ENCODE measurements around the gene KIAA1191. TPM values are rescaled to one million over a fixed set of nuclear protein-coding genes. Genes with fewer than 3 reads are reported as not detected.

Gene KIAA1191
- total and polyA plus RNA-seq, 9 of the 15 experiments (the other 6 are each of a cell fraction or from before 2014, with no cell fraction given), result 31.0 to 80.2 (median 45.7) TPM

DNA sequence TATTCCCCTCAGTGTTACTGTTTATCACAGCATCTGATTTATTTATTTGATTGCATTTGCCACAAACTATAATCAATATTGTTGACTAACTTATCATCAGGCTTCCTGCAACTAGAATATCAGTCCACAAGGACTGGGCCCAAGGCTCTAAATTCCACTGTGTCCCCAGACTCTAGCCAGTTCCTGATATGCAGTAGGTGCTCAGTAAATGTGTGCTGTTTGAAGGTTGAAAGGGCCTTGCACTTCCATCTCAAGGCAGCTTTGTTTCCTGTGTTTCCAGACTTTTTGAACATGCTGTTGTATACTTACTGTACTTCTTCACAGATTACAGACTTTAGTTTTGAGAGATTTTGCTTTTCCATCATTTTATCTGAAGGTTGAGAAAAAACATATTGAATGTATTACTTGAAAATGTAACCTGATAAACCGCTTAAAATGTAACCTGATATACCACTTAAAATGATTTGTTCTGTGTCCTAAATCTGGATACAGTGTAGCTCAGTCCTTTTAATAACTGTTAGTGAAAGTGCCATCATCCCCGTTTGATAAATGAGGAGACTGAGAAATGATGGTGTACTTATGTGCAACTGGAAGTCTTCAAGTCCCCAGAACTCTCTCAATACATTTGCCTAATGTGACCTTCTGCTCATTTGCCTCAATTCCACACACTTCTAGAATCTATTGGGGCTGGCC, 18.7 kb downstream of the KIAA1191 start:
- no TSS peak for BruUV-seq (replicated peaks)
- DNase-seq (ENCODE audit: extremely low read depth in 1 of 4, low spot score in 3 of 4), result no peak
- TF ChIP-seq KDM4B (IDR thresholded peaks at IDR 0.05; ENCODE audit: borderline replicate concordance in 2 of 2, low read depth in 1 of 2) (no peak), HOXB6 (CRISPR knock-in tag; IDR thresholded peaks at IDR 0.05; ENCODE audit: borderline replicate concordance) (no peak), ZBTB17 (CRISPR knock-in tag; IDR thresholded peaks at IDR 0.05) (no peak), OTX1 (CRISPR knock-in tag; IDR thresholded peaks at IDR 0.05) (no peak), DACH1 (IDR thresholded peaks at IDR 0.05; ENCODE audit: partially characterized antibody) (no peak), FOXK2 (conservative IDR thresholded peaks at IDR 0.05 in 1 of 2, IDR thresholded peaks at IDR 0.05 in 1 of 2; ENCODE audit: low read depth in 2 of 2) (no peak), SRSF3 (IDR thresholded peaks at IDR 0.05; ENCODE audit: insufficient read depth, low read length) (no peak), TAF7 (tag; IDR thresholded peaks at IDR 0.05) (no peak)
- TF ChIP-seq, protein P1, sequence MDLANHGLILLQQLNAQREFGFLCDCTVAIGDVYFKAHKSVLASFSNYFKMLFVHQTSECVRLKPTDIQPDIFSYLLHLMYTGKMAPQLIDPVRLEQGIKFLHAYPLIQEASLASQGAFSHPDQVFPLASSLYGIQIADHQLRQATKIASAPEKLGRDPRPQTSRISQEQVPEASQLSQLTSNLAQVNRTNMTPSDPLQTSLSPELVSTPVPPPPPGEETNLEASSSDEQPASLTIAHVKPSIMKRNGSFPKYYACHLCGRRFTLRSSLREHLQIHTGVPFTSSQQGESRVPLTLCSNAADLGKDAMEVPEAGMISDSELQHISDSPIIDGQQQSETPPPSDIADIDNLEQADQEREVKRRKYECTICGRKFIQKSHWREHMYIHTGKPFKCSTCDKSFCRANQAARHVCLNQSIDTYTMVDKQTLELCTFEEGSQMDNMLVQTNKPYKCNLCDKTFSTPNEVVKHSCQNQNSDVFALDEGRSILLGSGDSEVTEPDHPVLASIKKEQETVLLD (IDR thresholded peaks at IDR 0.05), result no peak
- TF ChIP-seq, protein P2, sequence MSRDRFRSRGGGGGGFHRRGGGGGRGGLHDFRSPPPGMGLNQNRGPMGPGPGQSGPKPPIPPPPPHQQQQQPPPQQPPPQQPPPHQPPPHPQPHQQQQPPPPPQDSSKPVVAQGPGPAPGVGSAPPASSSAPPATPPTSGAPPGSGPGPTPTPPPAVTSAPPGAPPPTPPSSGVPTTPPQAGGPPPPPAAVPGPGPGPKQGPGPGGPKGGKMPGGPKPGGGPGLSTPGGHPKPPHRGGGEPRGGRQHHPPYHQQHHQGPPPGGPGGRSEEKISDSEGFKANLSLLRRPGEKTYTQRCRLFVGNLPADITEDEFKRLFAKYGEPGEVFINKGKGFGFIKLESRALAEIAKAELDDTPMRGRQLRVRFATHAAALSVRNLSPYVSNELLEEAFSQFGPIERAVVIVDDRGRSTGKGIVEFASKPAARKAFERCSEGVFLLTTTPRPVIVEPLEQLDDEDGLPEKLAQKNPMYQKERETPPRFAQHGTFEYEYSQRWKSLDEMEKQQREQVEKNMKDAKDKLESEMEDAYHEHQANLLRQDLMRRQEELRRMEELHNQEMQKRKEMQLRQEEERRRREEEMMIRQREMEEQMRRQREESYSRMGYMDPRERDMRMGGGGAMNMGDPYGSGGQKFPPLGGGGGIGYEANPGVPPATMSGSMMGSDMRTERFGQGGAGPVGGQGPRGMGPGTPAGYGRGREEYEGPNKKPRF (IDR thresholded peaks at IDR 0.05; ENCODE audit: low read depth, low read length), result no peak
- TF ChIP-seq, protein P3, sequence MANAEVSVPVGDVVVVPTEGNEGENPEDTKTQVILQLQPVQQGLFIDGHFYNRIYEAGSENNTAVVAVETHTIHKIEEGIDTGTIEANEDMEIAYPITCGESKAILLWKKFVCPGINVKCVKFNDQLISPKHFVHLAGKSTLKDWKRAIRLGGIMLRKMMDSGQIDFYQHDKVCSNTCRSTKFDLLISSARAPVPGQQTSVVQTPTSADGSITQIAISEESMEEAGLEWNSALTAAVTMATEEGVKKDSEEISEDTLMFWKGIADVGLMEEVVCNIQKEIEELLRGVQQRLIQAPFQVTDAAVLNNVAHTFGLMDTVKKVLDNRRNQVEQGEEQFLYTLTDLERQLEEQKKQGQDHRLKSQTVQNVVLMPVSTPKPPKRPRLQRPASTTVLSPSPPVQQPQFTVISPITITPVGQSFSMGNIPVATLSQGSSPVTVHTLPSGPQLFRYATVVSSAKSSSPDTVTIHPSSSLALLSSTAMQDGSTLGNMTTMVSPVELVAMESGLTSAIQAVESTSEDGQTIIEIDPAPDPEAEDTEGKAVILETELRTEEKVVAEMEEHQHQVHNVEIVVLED (CRISPR knock-in tag; IDR thresholded peaks at IDR 0.05), result no peak

More for the DNA sequence above, 18.7 kb downstream of the KIAA1191 start:
- ATAC-seq (no peak), FAIRE-seq (no peak)
- POLR2A ChIA-PET, result interaction anchor here (1.3 to 1.9 kb wide), 2 partner anchors 9 to 18 kb away, joined by 4 read pairs; partner anchors contain the start of gene KIAA1191
- peaks cover 4 to 9% of the 10 kb centered on the region in 2 experiments; a peak in 4 of 5 replicates for H3K4me1 ChIP-seq (replicated peaks in 1 of 2; ENCODE audit: control insufficient read depth in 2 of 2, insufficient read depth in 2 of 2, low read length in 2 of 2)
- 33% methylated on average over 2 of the region's 2 CpGs for WGBS (ENCODE audit: insufficient coverage, low coverage, missing lambda C conversion rate)
- no peaks in the 10 kb centered on the region for H3K27me3 ChIP-seq (ENCODE audit: control insufficient read depth in 2 of 2, insufficient read depth in 2 of 2, low read length in 2 of 2)
- H3K9me1 ChIP-seq (ENCODE audit: control insufficient read depth, insufficient read depth, low read length), result peaks cover 4% of the 10 kb centered on the region
- H4K20me1 ChIP-seq (replicated peaks; ENCODE audit: control insufficient read depth, insufficient read depth, low read length), result no peaks in the 10 kb centered on the region
- in situ Hi-C loops (cut with MboI), result no loop called here
- H3K9ac ChIP-seq (ENCODE audit: insufficient read depth in 1 of 2, low read depth in 2 of 2, low read length in 2 of 2), result no peak overlapping the region
- CTCF ChIA-PET (ENCODE audit: low intra/inter-chr PET ratio), result no interaction called here
- no peak overlapping the region for H3K4me3 ChIP-seq
- H3K79me2 ChIP-seq (ENCODE audit: control insufficient read depth, insufficient read depth, low read length), result no peaks in the 10 kb centered on the region
- no peak overlapping the region for H3K4me2 ChIP-seq (ENCODE audit: insufficient read depth, low read length)
- peaks cover 64% of the 10 kb centered on the region for H3K36me3 ChIP-seq (ENCODE audit: control insufficient read depth, insufficient read depth, low read length)
- no peaks in the 10 kb centered on the region for H3K9me3 ChIP-seq (replicated peaks; ENCODE audit: control insufficient read depth, insufficient read depth, low read depth, low read length)
- no peak overlapping the region for H3K27ac ChIP-seq (ENCODE audit: extremely low read depth, low read depth, low read length)
- intact Hi-C loops (cut with micrococcal nuclease), result no loop called here
- H2AFZ ChIP-seq (ENCODE audit: low read depth, low read length), result no peak overlapping the region
